ENCODE measurements around the gene ANKEF1. TPM values are rescaled to one million over a fixed set of nuclear protein-coding genes. Genes with fewer than 3 reads are reported as not detected.
"Not testable (repeated sequence)": the region's sequence is repeated elsewhere in the genome, so short reads cannot be mapped to it uniquely, and the experiment has no call there.

Gene ANKEF1
- total and polyA plus RNA-seq, 2 donors (not counting 1 experiment from before 2014, with no cell fraction given) = 1.1 to 3.0 TPM

- Histone ChIP-seq H3K4me2 (replicated peaks; ENCODE audit: low read depth, low read length, poor library complexity, severe bottlenecking) (no peak overlapping the region), H4K20me1 (ENCODE audit: control insufficient read depth, insufficient read depth, low read length, poor library complexity, severe bottlenecking) (no peaks in the 10 kb centered on the region), H2AFZ (ENCODE audit: insufficient read depth, low read depth, low read length, poor library complexity, severe bottlenecking) (no peak overlapping the region), H3K9me3 (ENCODE audit: control extremely low read depth in 1 of 3, control insufficient read depth in 2 of 3, insufficient read depth in 1 of 3, low read length in 2 of 3) (no peaks in the 10 kb centered on the region), H3K27ac (ENCODE audit: low read length in 2 of 2) (no peak overlapping the region), H3K36me3 (replicated peaks in 1 of 2; ENCODE audit: control extremely low read depth in 1 of 2, control insufficient read depth in 1 of 2, extremely low read depth in 1 of 2, insufficient read depth in 2 of 2, low read length in 1 of 2) (no peaks in the 10 kb centered on the region), H3K79me2 (ENCODE audit: control insufficient read depth, insufficient read depth, low read length) (no peaks in the 10 kb centered on the region), H3K9ac (ENCODE audit: low read length) (no peak overlapping the region), H3K4me1 (ENCODE audit: control insufficient read depth in 2 of 2, insufficient read depth in 2 of 2, low read length in 2 of 2) (peaks cover 0 to 8% of the 10 kb centered on the region in 2 donors), H3K27me3 (replicated peaks in 1 of 4; ENCODE audit: control extremely low read depth in 1 of 4, control insufficient read depth in 3 of 4, insufficient read depth in 4 of 4, low read length in 3 of 4) (peaks cover 0 to 10% (median 5%) of the 10 kb centered on the region in 4 experiments), H3K4me3 (ENCODE audit: control extremely low read depth in 1 of 5, extremely low read depth in 1 of 5, insufficient read depth in 1 of 5, low read depth in 2 of 5, low read length in 4 of 5) (no peak overlapping the region)
- DNase-seq (no peak), ATAC-seq (ENCODE audit: low read depth) (no peak)
- ChIA-PET POLR2A (no interaction called here), CTCF (no interaction called here)
- TF ChIP-seq EZH2 (IDR thresholded peaks at IDR 0.05; ENCODE audit: borderline replicate concordance, insufficient read depth, low read depth, low read length, poor library complexity, severe bottlenecking) (no peak), CTCF (IDR thresholded peaks at IDR 0.05) (no peak)
- intact Hi-C loops (cut with micrococcal nuclease) = no loop called here
- Mint-ChIP-seq H3K27ac (no peak overlapping the region), H3K4me3 (no peak overlapping the region), H3K27me3 (peaks cover 45% of the 10 kb centered on the region), H3K4me1 (no peaks in the 10 kb centered on the region), H3K9me3 (ENCODE audit: insufficient read depth) (no peaks in the 10 kb centered on the region)
- 67% methylated on average over 1 of the region's 2 CpGs for WGBS (ENCODE audit: insufficient coverage)
These were observed 12.2 kb upstream of the ANKEF1 start for GRCh38 chr20:10022625-10023024.

GRCh38 chr20:10023911-10024310, 10.9 kb upstream of the ANKEF1 start:
- peaks cover 0 to 10% (median 5%) of the 10 kb centered on the region in 4 experiments for H3K27me3 ChIP-seq (replicated peaks in 1 of 4; ENCODE audit: control extremely low read depth in 1 of 4, control insufficient read depth in 3 of 4, insufficient read depth in 4 of 4, low read length in 3 of 4)
- CTCF ChIA-PET = no interaction called here
- no peak overlapping the region for H2AFZ ChIP-seq (ENCODE audit: insufficient read depth, low read depth, low read length, poor library complexity, severe bottlenecking)
- no peak overlapping the region for H3K9ac ChIP-seq (ENCODE audit: low read length)
- H3K4me3 Mint-ChIP-seq = no peak overlapping the region
- H3K4me3 ChIP-seq (ENCODE audit: control extremely low read depth in 1 of 5, extremely low read depth in 1 of 5, insufficient read depth in 1 of 5, low read depth in 2 of 5, low read length in 4 of 5) = no peak overlapping the region
- H3K4me2 ChIP-seq (replicated peaks; ENCODE audit: low read depth, low read length, poor library complexity, severe bottlenecking) = no peak overlapping the region
- intact Hi-C loops (cut with micrococcal nuclease) = no loop called here
- H3K36me3 ChIP-seq (replicated peaks in 1 of 2; ENCODE audit: control extremely low read depth in 1 of 2, control insufficient read depth in 1 of 2, extremely low read depth in 1 of 2, insufficient read depth in 2 of 2, low read length in 1 of 2) = no peaks in the 10 kb centered on the region
- no peaks in the 10 kb centered on the region for H3K9me3 ChIP-seq (ENCODE audit: control extremely low read depth in 1 of 3, control insufficient read depth in 2 of 3, insufficient read depth in 1 of 3, low read length in 2 of 3)
- no peaks in the 10 kb centered on the region for H4K20me1 ChIP-seq (ENCODE audit: control insufficient read depth, insufficient read depth, low read length, poor library complexity, severe bottlenecking)
- POLR2A ChIA-PET = no interaction called here
- no peak overlapping the region for H3K27ac Mint-ChIP-seq
- ATAC-seq (ENCODE audit: low read depth) = no peak
- DNase-seq = no peak
- no peak overlapping the region for H3K27ac ChIP-seq (ENCODE audit: low read length in 2 of 2)
- no CpG with 5 or more reads among the region's 2 CpGs for WGBS (ENCODE audit: insufficient coverage)
- no peaks in the 10 kb centered on the region for H3K4me1 Mint-ChIP-seq
- H3K4me1 ChIP-seq (ENCODE audit: control insufficient read depth in 2 of 2, insufficient read depth in 2 of 2, low read length in 2 of 2) = peaks cover 0 to 8% of the 10 kb centered on the region in 2 donors
- peaks cover 48% of the 10 kb centered on the region for H3K27me3 Mint-ChIP-seq
- no peaks in the 10 kb centered on the region for H3K79me2 ChIP-seq (ENCODE audit: control insufficient read depth, insufficient read depth, low read length)
- H3K9me3 Mint-ChIP-seq (ENCODE audit: insufficient read depth) = no peaks in the 10 kb centered on the region
- TF ChIP-seq CTCF (IDR thresholded peaks at IDR 0.05) (no peak), EZH2 (IDR thresholded peaks at IDR 0.05; ENCODE audit: borderline replicate concordance, insufficient read depth, low read depth, low read length, poor library complexity, severe bottlenecking) (no peak)

GRCh38 chr20:10031451-10032215, 3.2 kb upstream of the ANKEF1 start:
- H3K9ac ChIP-seq (ENCODE audit: low read length); H3K4me3 Mint-ChIP-seq; H3K4me3 ChIP-seq (ENCODE audit: control extremely low read depth in 1 of 5, extremely low read depth in 1 of 5, insufficient read depth in 1 of 5, low read depth in 2 of 5, low read length in 4 of 5); intact Hi-C loops (cut with micrococcal nuclease); H3K27ac ChIP-seq (ENCODE audit: low read length in 2 of 2); H2AFZ ChIP-seq (ENCODE audit: insufficient read depth, low read depth, low read length, poor library complexity, severe bottlenecking); H3K27me3 ChIP-seq (replicated peaks in 1 of 4; ENCODE audit: control extremely low read depth in 1 of 4, control insufficient read depth in 3 of 4, insufficient read depth in 4 of 4, low read length in 3 of 4); H3K27ac Mint-ChIP-seq; H3K9me3 ChIP-seq (ENCODE audit: control extremely low read depth in 1 of 3, control insufficient read depth in 2 of 3, insufficient read depth in 1 of 3, low read length in 2 of 3); POLR2A ChIA-PET; H3K4me2 ChIP-seq (replicated peaks; ENCODE audit: low read depth, low read length, poor library complexity, severe bottlenecking); H3K79me2 ChIP-seq (ENCODE audit: control insufficient read depth, insufficient read depth, low read length); ATAC-seq (ENCODE audit: low read depth); H4K20me1 ChIP-seq (ENCODE audit: control insufficient read depth, insufficient read depth, low read length, poor library complexity, severe bottlenecking); DNase-seq; H3K9me3 Mint-ChIP-seq (ENCODE audit: insufficient read depth); CTCF ChIA-PET; H3K36me3 ChIP-seq (replicated peaks in 1 of 2; ENCODE audit: control extremely low read depth in 1 of 2, control insufficient read depth in 1 of 2, extremely low read depth in 1 of 2, insufficient read depth in 2 of 2, low read length in 1 of 2): not testable (repeated sequence)
- 94% methylated on average over 23 of the region's 47 CpGs for WGBS (ENCODE audit: insufficient coverage)
- peaks cover 12 to 14% of the 10 kb centered on the region in 2 donors for H3K4me1 ChIP-seq (ENCODE audit: control insufficient read depth in 2 of 2, insufficient read depth in 2 of 2, low read length in 2 of 2)
- peaks cover 11% of the 10 kb centered on the region for H3K4me1 Mint-ChIP-seq
- H3K27me3 Mint-ChIP-seq = peaks cover 18% of the 10 kb centered on the region
